ENCODE measurements around the gene IL3. TPM values are rescaled to one million over a fixed set of nuclear protein-coding genes. Genes with fewer than 3 reads are reported as not detected.

IL3 gene
- total RNA-seq, 2 donors from 2014 or later, result 0.36 TPM; not detected in 1

- Mint-ChIP-seq H3K27ac (peak overlapping the region in 1 of 2 donors; percentile 84), H3K36me3 (peaks cover 5% of the 10 kb centered on the region), H3K9me3 (no peaks in the 10 kb centered on the region), H3K27me3 (peaks cover 0 to 7% of the 10 kb centered on the region in 2 donors), H3K4me3 (no peak overlapping the region), H3K4me1 (ENCODE audit: low read depth in 2 of 2) (peaks cover 27 to 59% of the 10 kb centered on the region in 2 donors)
- no peak for ATAC-seq
- no peak for DNase-seq (ENCODE audit: low spot score)
These were observed 32.8 kb downstream of the IL3 start for GRCh38 chr5:132093271-132093670.

GRCh38 chr5:132094393-132095076 lies 34.1 kb downstream of the IL3 start:
- peak overlapping the region; percentile 26 for H3K4me3 Mint-ChIP-seq
- peaks cover 5% of the 10 kb centered on the region for H3K36me3 Mint-ChIP-seq
- DNase-seq (ENCODE audit: low spot score), result no peak

DNA sequence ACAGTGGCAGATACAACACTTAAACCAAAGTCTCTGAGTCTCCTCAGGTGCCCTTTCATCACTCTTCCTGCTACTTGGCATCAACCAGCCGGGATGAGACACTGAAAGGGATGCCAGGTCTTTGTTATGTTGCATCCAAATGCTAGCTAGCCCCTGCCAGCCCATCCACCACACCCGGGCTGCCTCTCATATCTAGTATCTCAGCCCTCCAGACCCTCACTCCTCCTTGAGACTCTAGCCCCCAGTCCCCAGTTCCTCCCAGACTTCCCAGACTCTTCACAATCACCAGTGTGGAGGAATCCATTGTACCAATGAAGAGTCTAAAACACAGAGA lies 34.6 kb downstream of the IL3 start:
- Mint-ChIP-seq H3K4me1 (ENCODE audit: low read depth in 2 of 2) (peaks cover 39 to 63% of the 10 kb centered on the region in 2 donors), H3K36me3 (peaks cover 5% of the 10 kb centered on the region), H3K9me3 (no peaks in the 10 kb centered on the region), H3K27ac (peak overlapping the region; percentile 47 to 84), H3K4me3 (peak overlapping the region; percentile 22), H3K27me3 (peaks cover 0 to 7% of the 10 kb centered on the region in 2 donors)
- DNase-seq (ENCODE audit: low spot score) (no peak), ATAC-seq (no peak)

More at GRCh38 chr5:132094393-132095076, 34.1 kb downstream of the IL3 start:
- no peak for ATAC-seq
- Mint-ChIP-seq H3K27ac (peak overlapping the region; percentile 55 to 84), H3K9me3 (no peaks in the 10 kb centered on the region), H3K27me3 (peaks cover 0 to 7% of the 10 kb centered on the region in 2 donors), H3K4me1 (ENCODE audit: low read depth in 2 of 2) (peaks cover 37 to 60% of the 10 kb centered on the region in 2 donors)

- Mint-ChIP-seq H3K27ac (peak overlapping the region; percentile 47 to 84), H3K27me3 (peaks cover 0 to 7% of the 10 kb centered on the region in 2 donors), H3K4me1 (ENCODE audit: low read depth in 2 of 2) (peaks cover 42 to 63% of the 10 kb centered on the region in 2 donors), H3K4me3 (peak overlapping the region; percentile 22), H3K36me3 (peaks cover 5% of the 10 kb centered on the region), H3K9me3 (no peaks in the 10 kb centered on the region)
- DNase-seq (ENCODE audit: low spot score) (peak; percentile 89), ATAC-seq (peak; percentile 41 to 83)
These were observed 35.0 kb downstream of the IL3 start for GRCh38 chr5:132095424-132095972.

DNA sequence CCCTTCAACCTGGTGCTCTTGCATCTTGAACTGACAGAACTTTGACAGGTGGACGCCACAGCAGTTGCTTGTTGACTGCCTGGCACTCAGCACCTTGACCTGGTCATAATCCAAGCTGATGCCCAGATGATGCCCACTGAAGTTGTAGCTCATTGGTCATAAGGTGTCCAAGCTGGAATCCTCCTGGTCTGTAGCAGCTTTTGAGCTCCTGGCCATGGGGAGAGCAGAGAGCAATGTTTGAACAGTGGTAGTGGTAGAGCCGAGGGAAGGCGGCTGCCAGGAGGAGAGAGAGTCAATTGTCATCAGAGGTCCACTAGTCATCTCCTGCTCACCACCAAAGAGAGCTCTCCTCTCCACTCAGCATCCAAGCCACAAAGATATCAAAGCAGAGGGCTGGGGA lies 36.4 kb downstream of the IL3 start:
- peak overlapping the region; percentile 30 for H3K4me3 Mint-ChIP-seq
- peaks cover 0 to 7% of the 10 kb centered on the region in 2 donors for H3K27me3 Mint-ChIP-seq
- no peak for ATAC-seq
- peak overlapping the region; percentile 47 to 84 for H3K27ac Mint-ChIP-seq
- H3K36me3 Mint-ChIP-seq, result peaks cover 5% of the 10 kb centered on the region
- H3K9me3 Mint-ChIP-seq, result no peaks in the 10 kb centered on the region
- H3K4me1 Mint-ChIP-seq (ENCODE audit: low read depth in 2 of 2), result peaks cover 50 to 67% of the 10 kb centered on the region in 2 donors
- DNase-seq (ENCODE audit: low spot score), result no peak

DNA sequence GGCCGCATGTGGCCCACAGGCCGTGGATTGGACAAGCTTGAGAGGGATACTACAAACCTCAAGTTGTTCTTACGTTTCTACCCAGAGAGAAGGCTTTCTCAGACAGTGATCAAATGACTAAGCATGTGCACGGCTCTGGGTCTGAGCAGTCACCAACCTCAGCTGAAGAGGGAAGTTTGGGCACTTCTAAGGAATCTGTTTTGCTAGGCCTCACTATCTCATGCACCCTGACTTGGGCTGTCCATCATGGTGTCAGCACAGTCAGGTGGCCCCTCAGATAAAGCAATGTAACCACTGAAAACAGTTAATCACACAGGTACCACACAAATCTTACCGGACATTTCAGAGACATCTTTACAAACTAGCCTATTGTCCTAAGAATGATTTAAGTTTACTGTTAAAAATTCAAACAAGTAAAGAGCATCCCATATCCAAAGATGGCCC lies 37.7 kb downstream of the IL3 start:
- ATAC-seq (peak in 1 of 2 donors; percentile 29), DNase-seq (ENCODE audit: low spot score) (no peak)
- H3K27ac Mint-ChIP-seq, result peak overlapping the region; percentile 31 to 76
- H3K36me3 Mint-ChIP-seq, result peaks cover 5% of the 10 kb centered on the region
- peaks cover 0 to 7% of the 10 kb centered on the region in 2 donors for H3K27me3 Mint-ChIP-seq
- no peaks in the 10 kb centered on the region for H3K9me3 Mint-ChIP-seq
- peak overlapping the region; percentile 24 for H3K4me3 Mint-ChIP-seq
- peaks cover 63 to 68% of the 10 kb centered on the region in 2 donors for H3K4me1 Mint-ChIP-seq (ENCODE audit: low read depth in 2 of 2)

DNA sequence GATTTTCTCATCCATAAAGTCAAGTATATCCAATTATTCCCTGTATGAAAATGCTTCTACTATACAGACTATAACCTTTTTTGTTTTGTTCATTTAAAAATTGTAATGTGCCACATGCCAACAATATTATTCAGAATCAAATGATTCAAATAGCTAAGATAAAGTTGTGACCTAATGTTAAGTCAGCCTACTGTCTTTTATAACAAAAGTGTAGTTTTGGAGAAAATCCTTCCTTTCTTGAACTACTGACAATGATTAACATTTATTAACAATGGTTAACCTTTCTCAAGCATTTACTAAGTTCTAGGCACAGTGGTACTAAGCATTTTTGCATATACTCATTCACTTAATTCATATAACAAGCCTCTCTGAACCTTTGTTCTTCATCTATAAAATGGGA lies 38.2 kb downstream of the IL3 start:
- no peaks in the 10 kb centered on the region for H3K9me3 Mint-ChIP-seq
- no peak for ATAC-seq
- peak overlapping the region; percentile 31 to 76 for H3K27ac Mint-ChIP-seq
- H3K27me3 Mint-ChIP-seq, result peaks cover 0 to 7% of the 10 kb centered on the region in 2 donors
- DNase-seq (ENCODE audit: low spot score), result no peak
- peaks cover 68 to 71% of the 10 kb centered on the region in 2 donors for H3K4me1 Mint-ChIP-seq (ENCODE audit: low read depth in 2 of 2)
- H3K4me3 Mint-ChIP-seq, result peak overlapping the region; percentile 54
- H3K36me3 Mint-ChIP-seq, result peaks cover 5% of the 10 kb centered on the region

GRCh38 chr5:132099076-132099748 lies 38.8 kb downstream of the IL3 start:
- Mint-ChIP-seq H3K4me1 (ENCODE audit: low read depth in 2 of 2) (peaks cover 68 to 72% of the 10 kb centered on the region in 2 donors), H3K27me3 (peaks cover 0 to under 1% of the 10 kb centered on the region in 2 donors), H3K36me3 (no peaks in the 10 kb centered on the region), H3K4me3 (peak overlapping the region; percentile 54), H3K27ac (peak overlapping the region; percentile 31 to 76), H3K9me3 (no peaks in the 10 kb centered on the region)
- DNase-seq (ENCODE audit: low spot score) (peak; percentile 88), ATAC-seq (peak; percentile 85 to 87)

- Mint-ChIP-seq H3K27ac (peak overlapping the region; percentile 31 to 76), H3K36me3 (no peaks in the 10 kb centered on the region), H3K4me3 (peak overlapping the region; percentile 54), H3K4me1 (ENCODE audit: low read depth in 2 of 2) (peaks cover 73 to 74% of the 10 kb centered on the region in 2 donors), H3K27me3 (no peaks in the 10 kb centered on the region), H3K9me3 (no peaks in the 10 kb centered on the region)
- DNase-seq (ENCODE audit: low spot score) (no peak), ATAC-seq (no peak)
These were observed 39.5 kb downstream of the IL3 start for GRCh38 chr5:132099905-132100304.

GRCh38 chr5:132100672-132101261 lies 40.3 kb downstream of the IL3 start:
- Mint-ChIP-seq H3K27me3 (no peaks in the 10 kb centered on the region), H3K27ac (peak overlapping the region; percentile 59 to 88), H3K9me3 (no peaks in the 10 kb centered on the region), H3K4me3 (peak overlapping the region; percentile 40), H3K4me1 (ENCODE audit: low read depth in 2 of 2) (peaks cover 74 to 77% of the 10 kb centered on the region in 2 donors), H3K36me3 (no peaks in the 10 kb centered on the region)
- DNase-seq (ENCODE audit: low spot score), result no peak
- no peak for ATAC-seq

DNA sequence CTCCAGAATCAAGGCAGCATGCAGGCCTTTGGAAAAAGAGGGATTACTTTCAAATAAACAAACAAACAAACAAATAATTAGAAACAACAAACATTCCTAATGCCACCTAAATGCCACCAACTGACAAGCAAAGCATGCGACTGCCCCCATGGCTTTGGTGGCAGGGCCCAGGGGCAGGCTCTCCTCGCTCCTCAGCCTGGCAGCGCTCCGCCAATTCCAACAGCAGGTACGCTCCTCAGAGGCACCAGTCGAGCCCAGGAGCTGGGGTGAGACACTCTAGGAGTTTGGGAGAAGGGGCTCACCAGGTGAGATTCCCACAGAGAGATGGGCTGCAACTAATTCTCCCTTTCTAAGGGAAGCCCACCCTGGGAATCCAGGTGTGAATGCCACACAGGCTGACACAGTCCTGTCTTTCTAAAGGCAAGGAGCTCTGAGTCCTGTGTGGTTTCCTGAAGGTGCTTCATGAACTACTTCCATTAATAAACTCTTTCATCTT lies 41.0 kb downstream of the IL3 start:
- peaks cover 68 to 72% of the 10 kb centered on the region in 2 donors for H3K4me1 Mint-ChIP-seq (ENCODE audit: low read depth in 2 of 2)
- H3K9me3 Mint-ChIP-seq, result no peaks in the 10 kb centered on the region
- H3K36me3 Mint-ChIP-seq, result no peaks in the 10 kb centered on the region
- DNase-seq (ENCODE audit: low spot score) (no peak), ATAC-seq (no peak)
- H3K27me3 Mint-ChIP-seq, result no peaks in the 10 kb centered on the region
- peak overlapping the region; percentile 81 to 88 for H3K27ac Mint-ChIP-seq
- H3K4me3 Mint-ChIP-seq, result peak overlapping the region; percentile 40

DNA sequence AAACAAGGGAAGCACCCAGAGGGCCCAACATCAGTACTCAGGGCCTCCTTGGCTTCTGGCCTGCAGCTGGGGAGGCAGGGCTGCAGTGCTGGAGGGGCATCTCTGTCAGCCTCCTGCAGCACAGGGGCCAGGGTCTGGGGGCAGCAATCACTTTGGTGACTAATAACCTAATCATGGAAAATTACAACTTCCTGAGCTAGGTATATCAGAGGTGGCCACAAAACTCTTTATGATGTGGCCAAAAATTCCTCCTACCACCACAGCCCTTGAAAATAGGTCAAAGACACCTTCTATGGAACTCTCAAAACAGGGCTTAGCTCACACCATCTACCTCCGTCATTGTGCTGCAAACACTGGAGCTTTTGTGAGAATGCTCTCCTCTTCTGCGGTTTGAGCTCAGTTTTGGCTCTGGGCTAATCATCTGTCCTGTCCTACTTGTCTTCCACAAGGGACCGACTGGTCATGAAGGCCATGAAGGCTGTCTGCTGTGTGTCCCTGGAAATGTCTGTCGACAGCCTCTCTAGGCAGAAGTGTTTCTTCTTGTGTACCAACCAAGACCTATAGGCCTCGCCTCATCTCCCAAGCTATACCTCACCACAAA lies 41.7 kb downstream of the IL3 start:
- Mint-ChIP-seq H3K4me1 (ENCODE audit: low read depth in 2 of 2) (peaks cover 64 to 65% of the 10 kb centered on the region in 2 donors), H3K36me3 (no peaks in the 10 kb centered on the region), H3K27ac (peak overlapping the region; percentile 81 to 88), H3K4me3 (peak overlapping the region; percentile 73), H3K27me3 (no peaks in the 10 kb centered on the region), H3K9me3 (no peaks in the 10 kb centered on the region)
- ATAC-seq (peak; percentile 35 to 48), DNase-seq (ENCODE audit: low spot score) (no peak)

GRCh38 chr5:132102944-132103331 lies 42.5 kb downstream of the IL3 start:
- H3K27me3 Mint-ChIP-seq, result no peaks in the 10 kb centered on the region
- H3K27ac Mint-ChIP-seq, result peak overlapping the region; percentile 81 to 88
- no peak for DNase-seq (ENCODE audit: low spot score)
- peaks cover 64 to 68% of the 10 kb centered on the region in 2 donors for H3K4me1 Mint-ChIP-seq (ENCODE audit: low read depth in 2 of 2)
- no peak for ATAC-seq
- H3K36me3 Mint-ChIP-seq, result no peaks in the 10 kb centered on the region
- no peaks in the 10 kb centered on the region for H3K9me3 Mint-ChIP-seq
- H3K4me3 Mint-ChIP-seq, result peak overlapping the region; percentile 73

Measured in natural killer cell treated with Interleukin-12 subunit alpha and Interleukin-12 subunit beta and Interleukin-15 and Interleukin-18, amount 100 ng/mL, for 72 hours (primary cell).